OCI-LY1 (cell line): ENCODE measurements around the gene LRSAM1.

Experiments used
- H2AFZ ChIP-seq: fragments of 200-600 bp; sonication (generic), shearing (Covaris generic); 2 replicates; pipeline ENCODE4 v1.6.0; 2014; ENCODE audit warnings: antibody characterized with exemption, mild to moderate bottlenecking, low read length
- H3F3A ChIP-seq: fragments of 200-600 bp; sonication (generic), shearing (Covaris generic); 2 replicates; pipeline ENCODE4 v1.6.0; 2014; ENCODE audit warnings: mild to moderate bottlenecking, antibody characterized with exemption, low read length, moderate library complexity; ENCODE audit not compliant: insufficient read depth
- H3K27ac ChIP-seq: fragments of 200-600 bp; sonication (generic); 2 replicates; pipeline ENCODE4 v1.5.1; 2014; ENCODE audit warnings: low read length, mixed run types, mild to moderate bottlenecking, low read depth; ENCODE audit not compliant: poor library complexity, severe bottlenecking
- H3K27me3 ChIP-seq: fragments of 200-600 bp; sonication (generic); 2 replicates; pipeline ENCODE4 v1.6.0; 2014; ENCODE audit warnings: antibody characterized with exemption, mild to moderate bottlenecking, low read length, moderate library complexity; ENCODE audit not compliant: insufficient read depth
- H3K36me3 ChIP-seq: fragments of 200-600 bp; sonication (generic); 2 replicates; pipeline ENCODE4 v1.6.1; 2014; ENCODE audit warnings: mild to moderate bottlenecking, antibody characterized with exemption, low read length, moderate library complexity, mixed read lengths; ENCODE audit not compliant: insufficient read depth
- H3K4me1 ChIP-seq: fragments of 200-600 bp; sonication (generic); 2 replicates; pipeline ENCODE4 v1.5.1; 2014; ENCODE audit warnings: mild to moderate bottlenecking, low read length, moderate library complexity; ENCODE audit not compliant: insufficient read depth, severe bottlenecking
- H3K4me2 ChIP-seq: fragments of 200-600 bp; sonication (generic), shearing (Covaris generic); 2 replicates; pipeline ENCODE4 v1.6.1; 2014; ENCODE audit warnings: low read length
- H3K4me3 ChIP-seq: fragments of 200-600 bp; sonication (generic); 2 replicates; pipeline ENCODE4 v1.5.1; 2014; ENCODE audit warnings: low read length, low read depth, mild to moderate bottlenecking, mixed read lengths; ENCODE audit not compliant: poor library complexity, severe bottlenecking
- H3K79me2 ChIP-seq: fragments of 200-600 bp; shearing (Covaris generic); 2 replicates; pipeline ENCODE4 v1.6.1; 2016; ENCODE audit warnings: mixed run types, low read length, mixed read lengths; ENCODE audit not compliant: insufficient read depth
- H3K9ac ChIP-seq: fragments of 200-600 bp; sonication (generic), shearing (Covaris generic); 2 replicates; pipeline ENCODE4 v1.6.1; 2014; ENCODE audit warnings: mild to moderate bottlenecking, low read length, mixed read lengths
- H3K9me2 ChIP-seq: fragments of 200-600 bp; sonication (generic), shearing (Covaris generic); 2 replicates; pipeline ENCODE4 v1.6.1; 2014; ENCODE audit warnings: low read depth, mild to moderate bottlenecking, low read length, mixed read lengths
- H3K9me3 ChIP-seq: fragments of 200-600 bp; shearing (Covaris generic); 2 replicates; pipeline ENCODE4 v1.6.1; 2014; ENCODE audit warnings: low read length, mixed read lengths
- H4K20me1 ChIP-seq: fragments of 200-600 bp; sonication (generic), shearing (Covaris generic); 2 replicates; pipeline ENCODE4 v1.6.0; 2016; ENCODE audit warnings: mild to moderate bottlenecking, low read length; ENCODE audit not compliant: insufficient read depth
- EZH2 ChIP-seq: fragments of 200-600 bp; sonication (generic), shearing (Covaris generic); IDR thresholded peaks from 2 replicates; pipeline ENCODE4 v1.8.0; 2017; ENCODE audit warnings: borderline replicate concordance, mixed run types, mild to moderate bottlenecking, antibody characterized with exemption, low read length, moderate library complexity, mixed read lengths
- TF ChIP-seq, protein P1 (sequence below): fragments of 200-600 bp; sonication (generic), shearing (Covaris generic); IDR thresholded peaks from 2 replicates; pipeline ENCODE4 v1.5.1; 2017; ENCODE audit warnings: mild to moderate bottlenecking, antibody characterized with exemption, low read length, moderate library complexity, mixed read lengths

Gene LRSAM1

DNA sequence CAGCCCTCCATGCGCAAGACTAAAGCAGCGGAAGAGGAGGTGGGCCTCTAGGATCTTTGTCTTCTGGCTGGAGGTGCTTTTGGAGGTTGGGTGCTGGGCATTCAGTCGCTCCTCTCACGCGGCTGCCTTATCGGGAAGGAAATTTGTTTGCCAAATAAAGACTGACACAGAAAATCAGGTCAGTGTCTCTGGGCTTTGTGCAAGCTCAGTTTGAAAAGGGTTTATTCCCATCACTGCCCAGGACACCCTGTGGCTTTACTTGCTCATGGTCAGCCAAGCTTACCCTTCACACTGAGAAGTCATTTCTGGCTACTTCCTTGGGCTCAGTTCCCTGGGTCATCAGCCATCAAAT, 43.8 kb upstream of the LRSAM1 start:
- H3K9me2 ChIP-seq, result no peaks in the 10 kb centered on the region
- H3K4me2 ChIP-seq, result no peak overlapping the region
- no peaks in the 10 kb centered on the region for H3K27me3 ChIP-seq
- H3K9ac ChIP-seq, result no peak overlapping the region
- no peaks in the 10 kb centered on the region for H3F3A ChIP-seq
- no peaks in the 10 kb centered on the region for H3K9me3 ChIP-seq
- no peak overlapping the region for H3K4me3 ChIP-seq
- no peaks in the 10 kb centered on the region for H3K36me3 ChIP-seq
- H3K4me1 ChIP-seq, result no peaks in the 10 kb centered on the region
- no peak overlapping the region for H2AFZ ChIP-seq
- no peak overlapping the region for H3K27ac ChIP-seq
- TF ChIP-seq EZH2, result no peak
- TF ChIP-seq, protein P1, sequence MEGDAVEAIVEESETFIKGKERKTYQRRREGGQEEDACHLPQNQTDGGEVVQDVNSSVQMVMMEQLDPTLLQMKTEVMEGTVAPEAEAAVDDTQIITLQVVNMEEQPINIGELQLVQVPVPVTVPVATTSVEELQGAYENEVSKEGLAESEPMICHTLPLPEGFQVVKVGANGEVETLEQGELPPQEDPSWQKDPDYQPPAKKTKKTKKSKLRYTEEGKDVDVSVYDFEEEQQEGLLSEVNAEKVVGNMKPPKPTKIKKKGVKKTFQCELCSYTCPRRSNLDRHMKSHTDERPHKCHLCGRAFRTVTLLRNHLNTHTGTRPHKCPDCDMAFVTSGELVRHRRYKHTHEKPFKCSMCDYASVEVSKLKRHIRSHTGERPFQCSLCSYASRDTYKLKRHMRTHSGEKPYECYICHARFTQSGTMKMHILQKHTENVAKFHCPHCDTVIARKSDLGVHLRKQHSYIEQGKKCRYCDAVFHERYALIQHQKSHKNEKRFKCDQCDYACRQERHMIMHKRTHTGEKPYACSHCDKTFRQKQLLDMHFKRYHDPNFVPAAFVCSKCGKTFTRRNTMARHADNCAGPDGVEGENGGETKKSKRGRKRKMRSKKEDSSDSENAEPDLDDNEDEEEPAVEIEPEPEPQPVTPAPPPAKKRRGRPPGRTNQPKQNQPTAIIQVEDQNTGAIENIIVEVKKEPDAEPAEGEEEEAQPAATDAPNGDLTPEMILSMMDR, result no peak
- H4K20me1 ChIP-seq, result no peaks in the 10 kb centered on the region
- no peaks in the 10 kb centered on the region for H3K79me2 ChIP-seq

DNA sequence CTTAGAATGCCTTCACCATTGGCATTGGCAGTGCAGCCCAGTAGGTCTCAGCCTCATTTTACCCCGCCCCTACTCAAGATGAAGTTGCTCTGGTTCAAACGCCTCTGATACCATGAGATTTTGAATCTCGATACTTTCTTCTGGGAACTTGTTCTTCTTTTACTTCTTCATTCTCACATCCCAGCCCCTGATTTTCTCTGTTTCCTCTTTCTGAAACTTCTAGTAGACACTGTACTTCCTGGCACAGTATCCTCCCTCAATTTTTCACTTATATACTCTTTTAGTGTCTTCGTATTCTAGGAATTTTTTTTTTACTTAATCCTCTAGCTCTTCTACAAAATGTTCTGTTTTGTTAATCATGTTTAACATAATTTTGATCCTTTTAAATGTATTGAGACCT, 40.2 kb upstream of the LRSAM1 start:
- H3K79me2 ChIP-seq, result no peaks in the 10 kb centered on the region
- H3K9me3 ChIP-seq, result no peaks in the 10 kb centered on the region

DNA sequence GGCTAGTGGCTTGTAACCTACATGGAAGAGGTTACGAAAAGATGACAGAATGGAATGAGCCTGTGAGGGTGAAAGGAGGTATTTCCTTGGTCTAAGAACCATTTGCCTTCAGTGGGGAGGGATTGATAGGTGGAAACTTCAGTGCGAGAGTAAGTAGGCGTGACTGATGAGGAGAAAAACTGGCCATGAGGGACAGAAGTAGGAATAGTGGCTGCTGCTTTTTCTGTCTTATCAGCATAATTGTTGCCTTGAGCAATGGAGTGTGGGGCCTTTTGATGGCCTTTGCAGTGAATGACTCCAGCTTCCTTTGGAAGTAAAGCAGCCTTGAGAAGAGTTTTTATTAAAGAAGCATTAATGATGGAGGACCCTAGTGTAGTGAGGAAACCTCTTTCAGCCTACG, 36.2 kb upstream of the LRSAM1 start:
- Histone ChIP-seq H3K79me2 (no peaks in the 10 kb centered on the region), H3K9ac (no peak overlapping the region), H3K4me1 (no peaks in the 10 kb centered on the region), H3K36me3 (no peaks in the 10 kb centered on the region), H3K27ac (no peak overlapping the region), H3K9me3 (no peaks in the 10 kb centered on the region), H4K20me1 (no peaks in the 10 kb centered on the region), H3K4me3 (no peak overlapping the region), H3K9me2 (no peaks in the 10 kb centered on the region), H2AFZ (no peak overlapping the region), H3K27me3 (no peaks in the 10 kb centered on the region), H3K4me2 (no peak overlapping the region), H3F3A (no peaks in the 10 kb centered on the region)
- TF ChIP-seq, protein P1, result no peak
- TF ChIP-seq EZH2, result no peak

More for the DNA sequence above, 40.2 kb upstream of the LRSAM1 start:
- Histone ChIP-seq H4K20me1 (no peaks in the 10 kb centered on the region), H3K4me3 (no peak overlapping the region), H3K4me1 (no peaks in the 10 kb centered on the region), H3K4me2 (no peak overlapping the region), H3K27me3 (no peaks in the 10 kb centered on the region), H3K36me3 (no peaks in the 10 kb centered on the region), H3K27ac (no peak overlapping the region), H3F3A (no peaks in the 10 kb centered on the region), H3K9ac (no peak overlapping the region), H3K9me2 (no peaks in the 10 kb centered on the region), H2AFZ (no peak overlapping the region)
- no peak for TF ChIP-seq EZH2
- TF ChIP-seq, protein P1, result no peak
